GM12878 (cell line): ENCODE data around the gene NEU3. TPM values are rescaled to one million over a fixed set of nuclear protein-coding genes. Genes with fewer than 3 reads are reported as not detected.
A peak's percentile ranks its signal among the peaks of the same experiment; 100 is the strongest.

ENCODE experiments used
- ATAC-seq: fragments of 200-7000 bp; cut with Tn5 transposase; 3 replicates; pipeline ENCODE4 v1.9.1; 2020; ENCODE audit warnings: mild to moderate bottlenecking, moderate library complexity
- BruUV-seq: library from RNA; stranded (reverse); fragments of 400-500 nt; replicated peaks from 2 replicates; lab custom pipeline; 2021; lab: Mats Ljungman, UMichigan
- CTCF ChIA-PET: fragments of 300-600 bp; sonication (Branson Sonifier 250); formaldehyde crosslinking; extraction: SDS; loops from one replicate; lab custom pipeline; 2021; ENCODE audit warnings: inconsistent platforms; lab: Yijun Ruan, JAX
- POLR2A ChIA-PET: fragments of 350-600 bp; formaldehyde crosslinking; extraction: SDS; loops from one replicate; lab custom pipeline; 2021; ENCODE audit warnings: inconsistent platforms; lab: Charles Lee
- RAD21 ChIA-PET: fragments of 300-600 bp; sonication (Branson Sonifier 250); formaldehyde crosslinking; loops from one replicate; lab custom pipeline; 2023; ENCODE audit warnings: antibody characterized with exemption; ENCODE audit not compliant: unreplicated experiment; lab: Charles Lee
- SMC1A ChIA-PET: fragments of 300-600 bp; sonication (Branson Sonifier 250); formaldehyde crosslinking; loops from one replicate; lab custom pipeline; 2023; ENCODE audit not compliant: unreplicated experiment, uncharacterized antibody; lab: Charles Lee
- DNase-seq: peaks from one replicate; pipeline ENCODE4 v3.0.0-alpha.2; 2011; ENCODE audit warnings: low read depth, low spot score
- FAIRE-seq: peaks from 3 replicates; lab custom pipeline; 2011; peaks lifted over from hg19 to GRCh38; lab: Jason Lieb, UNC
- H2AFZ ChIP-seq: 2 replicates; pipeline ENCODE4 v1.6.0; 2011; ENCODE audit warnings: low read depth, low read length, control low read depth; ENCODE audit not compliant: control insufficient read depth
- H3K27ac ChIP-seq: 2 replicates; pipeline ENCODE4 v1.5.1; 2011; ENCODE audit warnings: control low read depth; ENCODE audit not compliant: control insufficient read depth, insufficient read depth
- H3K27me3 ChIP-seq, 2 experiments: replicated peaks in 1 of 2; 2 replicates each; pipeline versions ENCODE4 v1.6.0 to v1.6.1; 2011; ENCODE audit warnings: low read length in 1 of 2; ENCODE audit not compliant: control insufficient read depth in 2 of 2, insufficient read depth in 2 of 2
- H3K36me3 ChIP-seq, 2 experiments: 2 replicates each; pipeline ENCODE4 v1.5.1; 2011; ENCODE audit warnings: low read length in 1 of 2; ENCODE audit not compliant: control insufficient read depth in 2 of 2, insufficient read depth in 2 of 2
- H3K4me1 ChIP-seq: 2 replicates; pipeline ENCODE4 v1.6.1; 2011; ENCODE audit warnings: mild to moderate bottlenecking, low read length, moderate library complexity, mixed read lengths; ENCODE audit not compliant: control insufficient read depth, insufficient read depth
- H3K4me2 ChIP-seq: 2 replicates; pipeline ENCODE4 v1.6.0; 2011; ENCODE audit warnings: control low read depth; ENCODE audit not compliant: control insufficient read depth, insufficient read depth
- H3K4me3 ChIP-seq: fragments of 200-600 bp; sonication (generic); 2 replicates; pipeline ENCODE4 v1.5.1; 2016
- H3K79me2 ChIP-seq: 2 replicates; pipeline ENCODE4 v1.6.0; 2011; ENCODE audit warnings: low read length; ENCODE audit not compliant: control insufficient read depth, insufficient read depth
- H3K9ac ChIP-seq: 2 replicates; pipeline ENCODE4 v1.8.0; 2011; ENCODE audit warnings: low read length, control low read depth, mixed read lengths; ENCODE audit not compliant: control insufficient read depth, insufficient read depth
- H3K9me3 ChIP-seq: replicated peaks from 3 replicates; pipeline ENCODE4 v1.5.1; 2011; ENCODE audit warnings: mild to moderate bottlenecking, low read length; ENCODE audit not compliant: control insufficient read depth, insufficient read depth
- H4K20me1 ChIP-seq: 2 replicates; pipeline ENCODE4 v1.6.0; 2011; ENCODE audit not compliant: control insufficient read depth, insufficient read depth
- ELK1 ChIP-seq: IDR thresholded peaks from 2 replicates; pipeline ENCODE4 v1.6.1; 2012; ENCODE audit warnings: low read depth, low read length, improper control_type of control experiment
- FOS ChIP-seq: IDR thresholded peaks from 3 replicates; pipeline ENCODE4 v1.6.1; 2011; ENCODE audit warnings: borderline replicate concordance; ENCODE audit not compliant: insufficient read length; ENCODE audit errors: extremely low read depth
- HDGF ChIP-seq: fragments of 450-650 bp; IDR thresholded peaks from 2 replicates; pipeline ENCODE4 v1.6.1; 2016; ENCODE audit warnings: antibody characterized with exemption
- MXI1 ChIP-seq: fragments of 150-350 bp; IDR thresholded peaks from 2 replicates; pipeline ENCODE4 v1.6.1; 2011; ENCODE audit warnings: low read depth, mild to moderate bottlenecking, inconsistent platforms, low read length, improper control_type of control experiment
- NR2F1 ChIP-seq: fragments of 450-650 bp; conservative IDR thresholded peaks from 2 replicates; pipeline ENCODE4 v1.6.1; 2017; ENCODE audit warnings: mild to moderate bottlenecking
- PAX5 ChIP-seq: IDR thresholded peaks from 2 replicates; pipeline ENCODE4 v1.6.1; 2011; ENCODE audit warnings: low read depth, low read length, borderline replicate concordance
- PAX8 ChIP-seq: fragments of 450-650 bp; IDR thresholded peaks from 2 replicates; pipeline ENCODE4 v1.6.1; 2017; ENCODE audit warnings: mild to moderate bottlenecking, moderate library complexity
- RUNX3 ChIP-seq: IDR thresholded peaks from 2 replicates; pipeline ENCODE4 v1.6.1; 2012; ENCODE audit warnings: low read length, inconsistent platforms
- SMARCA5 ChIP-seq: fragments of 450-650 bp; IDR thresholded peaks from 2 replicates; pipeline ENCODE4 v1.6.1; 2017; ENCODE audit warnings: mild to moderate bottlenecking
- TCF12 ChIP-seq: IDR thresholded peaks from 2 replicates; pipeline ENCODE4 v1.6.1; 2011; ENCODE audit warnings: low read depth, mild to moderate bottlenecking, low read length
- ZBED1 ChIP-seq: IDR thresholded peaks from 2 replicates; pipeline ENCODE4 v1.6.1; 2016; ENCODE audit warnings: borderline replicate concordance
- ZNF24 ChIP-seq: fragments of 450-650 bp; IDR thresholded peaks from 2 replicates; pipeline ENCODE4 v1.6.1; 2017; ENCODE audit warnings: antibody characterized with exemption, mild to moderate bottlenecking
- ZNF687 ChIP-seq: fragments of 450-650 bp; IDR thresholded peaks from 2 replicates; pipeline ENCODE4 v1.6.1; 2017; ENCODE audit warnings: mild to moderate bottlenecking, moderate library complexity
- ZSCAN29 ChIP-seq: fragments of 450-650 bp; IDR thresholded peaks from 2 replicates; pipeline ENCODE4 v1.6.1; 2017; ENCODE audit warnings: mild to moderate bottlenecking, moderate library complexity
- WGBS: methylation state at CpG from one replicate; pipeline ENCODE4 v1.1.6; 2016; ENCODE audit warnings: low lambda C conversion rate; ENCODE audit not compliant: insufficient replicate concordance, insufficient coverage; ENCODE audit errors: missing lambda C conversion rate; 5-methylcytosine and 5-hydroxymethylcytosine counted together
- in situ Hi-C: fragments of 300-500 bp; cut with MboI; formaldehyde crosslinking; loops from 9 replicates; pipeline ENCODE4 v1.14.3; 2018; ENCODE audit warnings: mixed read lengths
- intact Hi-C: fragments of 100-400 bp; cut with micrococcal nuclease; formaldehyde crosslinking; loops from one replicate; pipeline ENCODE4 v1.14.2; 2022; ENCODE audit not compliant: unreplicated experiment
- polyA plus RNA-seq, 11 experiments: library from polyadenylated mRNA; depleted of rRNA in 4 of 11; unstranded in 6 of 11; stranded (reverse) in 5 of 11; fragments of >200 nt; fragmentation: Nextera tagmentation in 4 of 11; fragmentation: Illumina TruSeq in 1 of 11; extraction: Ambion mirVana in 4 of 11; extraction: Trizol in 1 of 11; gene quantifications; 1 replicate in 1 of 11; 2 replicates in 10 of 11; pipeline versions ENCODE4 v1.2.1 to v1.2.3, GENCODE V29; 2011 to 2016; ENCODE audit warnings: inconsistent platforms in 2 of 11, missing spikeins in 2 of 11, low read depth in 1 of 11
- total RNA-seq, 4 experiments: library from RNA; depleted of rRNA in 3 of 4; stranded (reverse); fragments of >200 nt in 3 of 4; fragmentation: Illumina TruSeq in 1 of 4; extraction: Trizol in 1 of 4; gene quantifications; 2 replicates each; pipeline versions ENCODE4 v1.2.1 to v1.2.3, GENCODE V29; 2013 to 2021

The NEU3 gene
- total and polyA plus RNA-seq, 10 of the 15 experiments (the other 5 are each of a cell fraction or from before 2014, with no cell fraction given), result 2.5 to 20.3 (median 13.4) TPM

GRCh38 chr11:74949753-74950137 is 39.0 kb upstream of the NEU3 start:
- BruUV-seq, result no TSS peak
- CTCF ChIA-PET, result interaction anchor here (1.5 to 1.6 kb wide), 2 partner anchors 20 to 73 kb away, joined by 4 to 8 read pairs; no protein-coding TSS in a partner anchor
- no peak for FAIRE-seq

DNA sequence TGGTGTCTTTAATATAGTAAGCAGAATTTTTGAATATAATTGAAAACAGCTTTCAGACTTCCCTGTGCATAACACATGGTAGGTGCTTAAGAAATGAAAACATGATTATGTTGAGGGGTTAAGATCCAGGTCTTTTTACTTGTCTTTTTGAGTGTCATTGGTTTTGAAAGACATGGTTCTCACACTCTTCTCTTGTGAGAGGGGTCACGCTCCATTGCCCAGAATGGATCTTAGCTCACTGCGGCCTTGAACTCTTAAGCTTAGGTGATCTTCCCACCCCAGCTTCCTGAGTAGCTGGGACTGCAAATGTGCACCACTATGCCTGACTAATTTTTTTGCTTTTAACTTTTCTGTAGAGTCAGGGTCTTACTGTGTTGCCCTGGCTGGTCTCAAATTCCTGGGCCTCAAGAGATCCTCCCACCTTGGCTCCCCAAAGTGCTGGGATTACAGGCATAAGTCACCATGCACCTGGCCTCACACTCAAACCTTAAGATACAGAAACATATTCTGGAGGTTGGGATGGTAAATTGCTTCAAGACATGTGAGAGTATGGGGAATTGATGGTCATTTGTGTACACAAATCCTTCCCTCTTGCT is 38.3 kb upstream of the NEU3 start:
- peak overlapping the region; percentile 88 for H3K4me3 ChIP-seq
- ATAC-seq (peak; percentile 37), DNase-seq (peak; percentile 61), FAIRE-seq (no peak)
- H3K9me3 ChIP-seq, result no peaks in the 10 kb centered on the region; the same call in 2 of the 3 replicates
- H3K4me1 ChIP-seq, result peaks cover 20% of the 10 kb centered on the region
- peak overlapping the region; percentile 92 for H3K27ac ChIP-seq
- H3K36me3 ChIP-seq, result peaks cover 0 to 6% of the 10 kb centered on the region in 2 experiments; a peak in 2 of 4 replicates
- no peaks in the 10 kb centered on the region for H3K27me3 ChIP-seq
- intact Hi-C loops, result no loop called here
- BruUV-seq, result no TSS peak
- ChIA-PET CTCF (interaction anchor here (1.5 to 1.6 kb wide), 2 partner anchors 20 to 72 kb away, joined by 4 to 8 read pairs; no protein-coding TSS in a partner anchor), RAD21 (interaction anchor here (1.1 to 2.5 kb wide), 5 partner anchors 10 to 298 kb away, joined by 3 to 10 read pairs (median 4); partner anchors contain the start of gene NEU3), SMC1A (interaction anchor here (0.6 to 1.5 kb wide), 8 partner anchors 10 to 971 kb away, joined by 3 to 6 read pairs (median 4); partner anchors contain the start of gene NEU3), POLR2A (interaction anchor here (0.6 to 1.4 kb wide), 4 partner anchors 11 to 399 kb away, joined by 3 to 5 read pairs (median 4); partner anchors contain the start of gene NEU3)
- peak overlapping the region; percentile 92 for H3K9ac ChIP-seq
- no peaks in the 10 kb centered on the region for H4K20me1 ChIP-seq
- H3K4me2 ChIP-seq, result peak overlapping the region; percentile 91
- 0% methylated on average over 2 of the region's 2 CpGs for WGBS
- no peak overlapping the region for H2AFZ ChIP-seq
- in situ Hi-C loops, result no loop called here
- peaks cover 71% of the 10 kb centered on the region for H3K79me2 ChIP-seq
- TF ChIP-seq ELK1 (no peak), ZNF687 (no peak), TCF12 (no peak), NR2F1 (no peak), RUNX3 (peak; percentile 41), PAX8 (peak; percentile 97), MXI1 (no peak), PAX5 (peak; percentile 99)

More at GRCh38 chr11:74949753-74950137, 39.0 kb upstream of the NEU3 start:
- ChIA-PET SMC1A (interaction anchor here (0.6 to 1.5 kb wide), 6 partner anchors 39 to 970 kb away, joined by 3 to 6 read pairs (median 4); partner anchors contain the start of gene NEU3), POLR2A (interaction anchor here (0.6 to 1.4 kb wide), 4 partner anchors 39 to 400 kb away, joined by 3 to 5 read pairs (median 4); partner anchors contain the start of gene NEU3), RAD21 (interaction anchor here (1.0 to 2.5 kb wide), 3 partner anchors 39 to 200 kb away, joined by 4 to 10 read pairs (median 7); partner anchors contain the start of gene NEU3)
- under 1% methylated on average over 6 of the region's 6 CpGs for WGBS
- ATAC-seq (no peak), DNase-seq (no peak)
- Histone ChIP-seq H3K27me3 (no peaks in the 10 kb centered on the region), H3K4me2 (peak overlapping the region; percentile 91), H3K27ac (peak overlapping the region; percentile 92), H4K20me1 (no peaks in the 10 kb centered on the region), H3K9ac (peak overlapping the region; percentile 92), H3K4me1 (peaks cover 20% of the 10 kb centered on the region), H2AFZ (no peak overlapping the region), H3K36me3 (peaks cover 0 to 6% of the 10 kb centered on the region in 2 experiments; a peak in 2 of 4 replicates), H3K4me3 (peak overlapping the region; percentile 88), H3K9me3 (no peaks in the 10 kb centered on the region; the same call in 2 of the 3 replicates), H3K79me2 (peaks cover 64% of the 10 kb centered on the region)
- in situ Hi-C loops (no loop called here), intact Hi-C loops (loop anchor here (2.0 kb wide), 1 partner anchor 39 kb away; the partner anchor contains the start of gene NEU3)
- TF ChIP-seq ZSCAN29 (no peak), ZBED1 (0 out of 2 replicates have a peak, but pooled peaks have one; percentile 0), NR2F1 (no peak), HDGF (no peak), FOS (no peak), SMARCA5 (no peak), ZNF24 (no peak)
